ENCODE measurements around the gene OXTR. TPM values are rescaled to one million over a fixed set of nuclear protein-coding genes. Genes with fewer than 3 reads are reported as not detected.

The OXTR gene
- total and polyA plus RNA-seq, 2 experiments from 2014 or later: 5.5 to 9.3 TPM

DNA sequence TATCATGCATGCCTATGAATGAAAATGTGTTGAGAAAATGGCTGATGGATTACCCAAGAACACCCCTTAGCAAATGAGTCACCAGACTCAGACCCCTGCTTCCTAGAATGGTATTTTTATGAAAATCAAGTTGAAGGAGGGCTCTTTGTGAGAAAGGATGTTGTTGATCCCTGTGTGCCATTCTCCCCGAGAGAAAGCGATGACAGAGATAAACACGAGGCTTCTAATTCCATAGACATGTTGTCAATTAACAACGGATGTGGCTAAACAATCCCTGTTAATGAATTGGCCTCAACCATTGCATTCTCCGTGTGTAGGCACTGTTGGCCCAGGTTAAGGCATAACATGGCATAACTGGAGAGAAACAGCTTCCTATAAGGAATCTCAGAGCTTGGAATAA, 5.8 kb upstream of the OXTR start:
- Mint-ChIP-seq H3K27me3 (ENCODE audit: insufficient read depth, low read depth, poor library complexity) (peaks cover 9% of the 10 kb centered on the region), H3K27ac (no peak overlapping the region), H3K4me3 (no peak overlapping the region), H3K36me3 (ENCODE audit: low read depth) (no peaks in the 10 kb centered on the region), H3K4me1 (peaks cover 16% of the 10 kb centered on the region), H3K9me3 (no peaks in the 10 kb centered on the region; the same call in 2 of the 3 replicates)
- ATAC-seq: no peak
- Histone ChIP-seq H3K36me3 (ENCODE audit: insufficient read depth) (no peaks in the 10 kb centered on the region), H3K4me1 (ENCODE audit: insufficient read depth) (peaks cover 29% of the 10 kb centered on the region), H2AFZ (no peak overlapping the region), H3K4me2 (no peak overlapping the region), H3K4me3 (no peak overlapping the region), H3K27me3 (ENCODE audit: insufficient read depth) (no peaks in the 10 kb centered on the region), H3K9me2 (ENCODE audit: insufficient read depth) (0 out of 2 replicates have a peak, but pooled peaks cover 9% of the 10 kb centered on the region), H4K20me1 (replicated peaks; ENCODE audit: insufficient read depth) (no peaks in the 10 kb centered on the region; the same call in 1 of the 2 replicates), H3F3A (replicated peaks; ENCODE audit: low read depth) (peaks cover 9% of the 10 kb centered on the region; the same call in 1 of the 2 replicates), H3K27ac (ENCODE audit: low read depth) (no peak overlapping the region), H3K79me2 (replicated peaks; ENCODE audit: insufficient read depth) (no peaks in the 10 kb centered on the region)
- TF ChIP-seq ZNF331 (CRISPR knock-in tag; IDR thresholded peaks at IDR 0.05; ENCODE audit: low read depth) (no peak), EZH2phosphoT487 (IDR thresholded peaks at IDR 0.05; ENCODE audit: unreplicated experiment) (no peak), JUNB (IDR thresholded peaks at IDR 0.05; ENCODE audit: unreplicated experiment) (no peak), ZNF114 (CRISPR knock-in tag; IDR thresholded peaks at IDR 0.05) (no peak)
- no peak for DNase-seq (ENCODE audit: low spot score)

DNA sequence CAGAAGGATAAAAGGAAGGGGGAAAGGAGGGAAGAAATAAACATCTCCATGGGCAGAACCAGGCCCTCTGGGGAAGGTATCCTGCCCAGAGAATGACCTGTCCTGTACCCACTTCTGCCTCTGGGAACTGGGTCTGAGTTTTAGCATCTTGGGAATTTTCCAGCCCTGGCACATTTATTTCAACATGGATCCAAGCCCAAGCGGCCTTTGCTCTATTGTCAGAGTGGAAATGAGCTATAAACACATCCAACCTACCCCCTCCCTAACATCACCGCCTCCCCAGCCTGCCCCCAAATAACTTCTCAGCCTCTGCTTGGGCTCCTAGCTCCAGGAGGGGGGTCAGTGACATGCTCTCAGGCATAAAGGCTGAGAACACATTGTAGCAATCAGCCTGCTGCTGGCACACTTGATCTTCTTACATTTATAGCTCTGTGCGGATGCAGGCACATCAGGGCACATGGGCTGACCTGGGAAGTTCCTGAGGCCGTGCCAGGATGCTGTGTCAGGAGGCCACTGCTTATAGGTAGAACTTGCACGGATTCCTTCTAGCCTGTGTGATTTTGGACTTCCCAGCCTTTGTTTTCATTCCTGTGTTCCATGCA, 4.6 kb upstream of the OXTR start:
- Histone ChIP-seq H2AFZ (no peak overlapping the region), H3K4me3 (no peak overlapping the region), H3K4me2 (no peak overlapping the region), H3F3A (replicated peaks; ENCODE audit: low read depth) (peaks cover 9% of the 10 kb centered on the region; the same call in 1 of the 2 replicates), H3K4me1 (ENCODE audit: insufficient read depth) (peaks cover 36% of the 10 kb centered on the region), H3K27ac (ENCODE audit: low read depth) (no peak overlapping the region), H3K79me2 (replicated peaks; ENCODE audit: insufficient read depth) (no peaks in the 10 kb centered on the region), H3K9me2 (ENCODE audit: insufficient read depth) (0 out of 2 replicates have a peak, but pooled peaks cover 9% of the 10 kb centered on the region), H3K36me3 (ENCODE audit: insufficient read depth) (no peaks in the 10 kb centered on the region), H3K27me3 (ENCODE audit: insufficient read depth) (peaks cover 8% of the 10 kb centered on the region), H4K20me1 (replicated peaks; ENCODE audit: insufficient read depth) (no peaks in the 10 kb centered on the region; the same call in 1 of the 2 replicates)
- Mint-ChIP-seq H3K9me3 (no peaks in the 10 kb centered on the region; the same call in 2 of the 3 replicates), H3K4me3 (no peak overlapping the region), H3K4me1 (peaks cover 26% of the 10 kb centered on the region), H3K36me3 (ENCODE audit: low read depth) (no peaks in the 10 kb centered on the region), H3K27me3 (ENCODE audit: insufficient read depth, low read depth, poor library complexity) (peaks cover 21% of the 10 kb centered on the region), H3K27ac (no peak overlapping the region)
- ATAC-seq (no peak), DNase-seq (ENCODE audit: low spot score) (no peak)
- TF ChIP-seq NANOG (IDR thresholded peaks at IDR 0.05; ENCODE audit: borderline replicate concordance) (no peak), POLR2AphosphoS5 (IDR thresholded peaks at IDR 0.05; ENCODE audit: low read depth) (no peak), JUNB (IDR thresholded peaks at IDR 0.05; ENCODE audit: unreplicated experiment) (no peak), STAT1 (IDR thresholded peaks at IDR 0.05; ENCODE audit: unreplicated experiment) (no peak), EZH2phosphoT487 (IDR thresholded peaks at IDR 0.05; ENCODE audit: unreplicated experiment) (no peak)
- TF ChIP-seq, protein P1, sequence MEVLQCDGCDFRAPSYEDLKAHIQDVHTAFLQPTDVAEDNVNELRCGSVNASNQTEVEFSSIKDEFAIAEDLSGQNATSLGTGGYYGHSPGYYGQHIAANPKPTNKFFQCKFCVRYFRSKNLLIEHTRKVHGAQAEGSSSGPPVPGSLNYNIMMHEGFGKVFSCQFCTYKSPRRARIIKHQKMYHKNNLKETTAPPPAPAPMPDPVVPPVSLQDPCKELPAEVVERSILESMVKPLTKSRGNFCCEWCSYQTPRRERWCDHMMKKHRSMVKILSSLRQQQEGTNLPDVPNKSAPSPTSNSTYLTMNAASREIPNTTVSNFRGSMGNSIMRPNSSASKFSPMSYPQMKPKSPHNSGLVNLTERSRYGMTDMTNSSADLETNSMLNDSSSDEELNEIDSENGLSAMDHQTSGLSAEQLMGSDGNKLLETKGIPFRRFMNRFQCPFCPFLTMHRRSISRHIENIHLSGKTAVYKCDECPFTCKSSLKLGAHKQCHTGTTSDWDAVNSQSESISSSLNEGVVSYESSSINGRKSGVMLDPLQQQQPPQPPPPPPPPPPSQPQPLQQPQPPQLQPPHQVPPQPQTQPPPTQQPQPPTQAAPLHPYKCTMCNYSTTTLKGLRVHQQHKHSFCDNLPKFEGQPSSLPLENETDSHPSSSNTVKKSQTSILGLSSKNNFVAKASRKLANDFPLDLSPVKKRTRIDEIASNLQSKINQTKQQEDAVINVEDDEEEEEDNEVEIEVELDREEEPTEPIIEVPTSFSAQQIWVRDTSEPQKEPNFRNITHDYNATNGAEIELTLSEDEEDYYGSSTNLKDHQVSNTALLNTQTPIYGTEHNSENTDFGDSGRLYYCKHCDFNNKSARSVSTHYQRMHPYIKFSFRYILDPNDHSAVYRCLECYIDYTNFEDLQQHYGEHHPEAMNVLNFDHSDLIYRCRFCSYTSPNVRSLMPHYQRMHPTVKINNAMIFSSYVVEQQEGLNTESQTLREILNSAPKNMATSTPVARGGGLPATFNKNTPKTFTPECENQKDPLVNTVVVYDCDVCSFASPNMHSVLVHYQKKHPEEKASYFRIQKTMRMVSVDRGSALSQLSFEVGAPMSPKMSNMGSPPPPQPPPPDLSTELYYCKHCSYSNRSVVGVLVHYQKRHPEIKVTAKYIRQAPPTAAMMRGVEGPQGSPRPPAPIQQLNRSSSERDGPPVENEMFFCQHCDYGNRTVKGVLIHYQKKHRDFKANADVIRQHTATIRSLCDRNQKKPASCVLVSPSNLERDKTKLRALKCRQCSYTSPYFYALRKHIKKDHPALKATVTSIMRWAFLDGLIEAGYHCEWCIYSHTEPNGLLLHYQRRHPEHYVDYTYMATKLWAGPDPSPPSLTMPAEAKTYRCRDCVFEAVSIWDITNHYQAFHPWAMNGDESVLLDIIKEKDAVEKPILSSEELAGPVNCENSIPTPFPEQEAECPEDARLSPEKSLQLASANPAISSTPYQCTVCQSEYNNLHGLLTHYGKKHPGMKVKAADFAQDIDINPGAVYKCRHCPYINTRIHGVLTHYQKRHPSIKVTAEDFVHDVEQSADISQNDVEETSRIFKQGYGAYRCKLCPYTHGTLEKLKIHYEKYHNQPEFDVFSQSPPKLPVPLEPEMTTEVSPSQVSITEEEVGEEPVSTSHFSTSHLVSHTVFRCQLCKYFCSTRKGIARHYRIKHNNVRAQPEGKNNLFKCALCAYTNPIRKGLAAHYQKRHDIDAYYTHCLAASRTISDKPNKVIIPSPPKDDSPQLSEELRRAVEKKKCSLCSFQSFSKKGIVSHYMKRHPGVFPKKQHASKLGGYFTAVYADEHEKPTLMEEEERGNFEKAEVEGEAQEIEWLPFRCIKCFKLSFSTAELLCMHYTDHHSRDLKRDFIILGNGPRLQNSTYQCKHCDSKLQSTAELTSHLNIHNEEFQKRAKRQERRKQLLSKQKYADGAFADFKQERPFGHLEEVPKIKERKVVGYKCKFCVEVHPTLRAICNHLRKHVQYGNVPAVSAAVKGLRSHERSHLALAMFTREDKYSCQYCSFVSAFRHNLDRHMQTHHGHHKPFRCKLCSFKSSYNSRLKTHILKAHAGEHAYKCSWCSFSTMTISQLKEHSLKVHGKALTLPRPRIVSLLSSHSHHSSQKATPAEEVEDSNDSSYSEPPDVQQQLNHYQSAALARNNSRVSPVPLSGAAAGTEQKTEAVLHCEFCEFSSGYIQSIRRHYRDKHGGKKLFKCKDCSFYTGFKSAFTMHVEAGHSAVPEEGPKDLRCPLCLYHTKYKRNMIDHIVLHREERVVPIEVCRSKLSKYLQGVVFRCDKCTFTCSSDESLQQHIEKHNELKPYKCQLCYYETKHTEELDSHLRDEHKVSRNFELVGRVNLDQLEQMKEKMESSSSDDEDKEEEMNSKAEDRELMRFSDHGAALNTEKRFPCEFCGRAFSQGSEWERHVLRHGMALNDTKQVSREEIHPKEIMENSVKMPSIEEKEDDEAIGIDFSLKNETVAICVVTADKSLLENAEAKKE (CRISPR knock-in tag; IDR thresholded peaks at IDR 0.05): no peak
- TF ChIP-seq, protein P2, sequence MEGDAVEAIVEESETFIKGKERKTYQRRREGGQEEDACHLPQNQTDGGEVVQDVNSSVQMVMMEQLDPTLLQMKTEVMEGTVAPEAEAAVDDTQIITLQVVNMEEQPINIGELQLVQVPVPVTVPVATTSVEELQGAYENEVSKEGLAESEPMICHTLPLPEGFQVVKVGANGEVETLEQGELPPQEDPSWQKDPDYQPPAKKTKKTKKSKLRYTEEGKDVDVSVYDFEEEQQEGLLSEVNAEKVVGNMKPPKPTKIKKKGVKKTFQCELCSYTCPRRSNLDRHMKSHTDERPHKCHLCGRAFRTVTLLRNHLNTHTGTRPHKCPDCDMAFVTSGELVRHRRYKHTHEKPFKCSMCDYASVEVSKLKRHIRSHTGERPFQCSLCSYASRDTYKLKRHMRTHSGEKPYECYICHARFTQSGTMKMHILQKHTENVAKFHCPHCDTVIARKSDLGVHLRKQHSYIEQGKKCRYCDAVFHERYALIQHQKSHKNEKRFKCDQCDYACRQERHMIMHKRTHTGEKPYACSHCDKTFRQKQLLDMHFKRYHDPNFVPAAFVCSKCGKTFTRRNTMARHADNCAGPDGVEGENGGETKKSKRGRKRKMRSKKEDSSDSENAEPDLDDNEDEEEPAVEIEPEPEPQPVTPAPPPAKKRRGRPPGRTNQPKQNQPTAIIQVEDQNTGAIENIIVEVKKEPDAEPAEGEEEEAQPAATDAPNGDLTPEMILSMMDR (conservative IDR thresholded peaks at IDR 0.05; ENCODE audit: low read depth in 2 of 2): no peak
